Measurements from ENCODE around the gene PDE7B.

DNA sequence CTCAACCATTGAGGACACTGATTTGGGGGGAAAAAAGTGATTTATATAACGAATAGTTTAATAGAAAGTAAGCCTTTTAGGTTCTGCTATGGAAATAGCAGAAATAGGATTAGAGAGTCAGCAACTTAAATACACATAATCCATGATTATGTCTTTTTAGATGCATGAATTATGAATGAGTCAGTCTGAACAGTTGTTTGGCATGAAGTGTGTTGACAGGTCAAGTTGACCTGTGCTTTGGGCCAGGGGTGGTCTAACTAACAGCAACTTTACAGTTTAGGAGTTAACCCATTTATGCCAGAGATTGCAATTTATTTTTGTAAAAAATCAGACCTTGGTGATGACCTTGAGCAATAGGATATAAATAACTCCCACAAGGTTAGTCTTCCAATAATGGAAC, 207.4 kb downstream of the PDE7B start:
- TF ChIP-seq ZNF343 (CRISPR knock-in tag; IDR thresholded peaks at IDR 0.05) (no peak), IKZF4 (CRISPR knock-in tag; IDR thresholded peaks at IDR 0.05; ENCODE audit: borderline replicate concordance, low read depth, not compliant biosample characterization) (no peak), TAF1 (CRISPR knock-in tag; IDR thresholded peaks at IDR 0.05) (no peak), ELF4 (CRISPR knock-in tag; IDR thresholded peaks at IDR 0.05; ENCODE audit: borderline replicate concordance) (no peak), PHF20 (CRISPR knock-in tag; IDR thresholded peaks at IDR 0.05) (no peak), CHD4 (IDR thresholded peaks at IDR 0.05; ENCODE audit: borderline replicate concordance, low read length) (no peak), DNMT1 (CRISPR knock-in tag; IDR thresholded peaks at IDR 0.05) (no peak), ZNF549 (CRISPR knock-in tag; IDR thresholded peaks at IDR 0.05) (no peak), POLR2AphosphoS5 (IDR thresholded peaks at IDR 0.05; ENCODE audit: low read depth, low read length) (no peak), SP1 (IDR thresholded peaks at IDR 0.05) (no peak), SP1 (CRISPR knock-in tag; IDR thresholded peaks at IDR 0.05) (no peak)
- TF ChIP-seq, protein P1, sequence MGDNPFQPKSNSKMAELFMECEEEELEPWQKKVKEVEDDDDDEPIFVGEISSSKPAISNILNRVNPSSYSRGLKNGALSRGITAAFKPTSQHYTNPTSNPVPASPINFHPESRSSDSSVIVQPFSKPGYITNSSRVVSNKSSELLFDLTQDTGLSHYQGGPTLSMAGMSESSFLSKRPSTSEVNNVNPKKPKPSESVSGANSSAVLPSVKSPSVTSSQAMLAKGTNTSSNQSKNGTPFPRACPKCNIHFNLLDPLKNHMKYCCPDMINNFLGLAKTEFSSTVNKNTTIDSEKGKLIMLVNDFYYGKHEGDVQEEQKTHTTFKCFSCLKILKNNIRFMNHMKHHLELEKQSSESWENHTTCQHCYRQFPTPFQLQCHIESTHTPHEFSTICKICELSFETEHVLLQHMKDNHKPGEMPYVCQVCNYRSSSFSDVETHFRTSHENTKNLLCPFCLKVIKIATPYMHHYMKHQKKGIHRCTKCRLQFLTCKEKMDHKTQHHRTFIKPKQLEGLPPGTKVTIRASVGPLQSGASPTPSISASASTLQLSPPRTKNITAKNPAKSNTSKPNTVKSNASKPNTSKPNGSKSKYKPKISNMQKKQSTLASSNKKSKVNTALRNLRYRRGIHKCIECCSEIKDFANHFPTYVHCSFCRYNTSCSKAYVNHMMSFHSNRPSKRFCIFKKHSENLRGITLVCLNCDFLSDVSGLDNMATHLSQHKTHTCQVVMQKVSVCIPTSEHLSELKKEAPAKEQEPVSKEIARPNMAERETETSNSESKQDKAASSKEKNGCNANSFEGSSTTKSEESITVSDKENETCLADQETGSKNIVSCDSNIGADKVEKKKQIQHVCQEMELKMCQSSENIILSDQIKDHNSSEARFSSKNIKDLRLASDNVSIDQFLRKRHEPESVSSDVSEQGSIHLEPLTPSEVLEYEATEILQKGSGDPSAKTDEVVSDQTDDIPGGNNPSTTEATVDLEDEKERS (CRISPR knock-in tag; IDR thresholded peaks at IDR 0.05) = no peak
- TF ChIP-seq, protein P2, sequence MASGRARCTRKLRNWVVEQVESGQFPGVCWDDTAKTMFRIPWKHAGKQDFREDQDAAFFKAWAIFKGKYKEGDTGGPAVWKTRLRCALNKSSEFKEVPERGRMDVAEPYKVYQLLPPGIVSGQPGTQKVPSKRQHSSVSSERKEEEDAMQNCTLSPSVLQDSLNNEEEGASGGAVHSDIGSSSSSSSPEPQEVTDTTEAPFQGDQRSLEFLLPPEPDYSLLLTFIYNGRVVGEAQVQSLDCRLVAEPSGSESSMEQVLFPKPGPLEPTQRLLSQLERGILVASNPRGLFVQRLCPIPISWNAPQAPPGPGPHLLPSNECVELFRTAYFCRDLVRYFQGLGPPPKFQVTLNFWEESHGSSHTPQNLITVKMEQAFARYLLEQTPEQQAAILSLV (CRISPR knock-in tag; IDR thresholded peaks at IDR 0.05; ENCODE audit: borderline replicate concordance) = no peak
